ENCODE results near the gene LYZL1. TPM values are rescaled to one million over a fixed set of nuclear protein-coding genes. Genes with fewer than 3 reads are reported as not detected.
"Not testable (repeated sequence)": the region's sequence is repeated elsewhere in the genome, so short reads cannot be mapped to it uniquely, and the experiment has no call there.

Gene LYZL1
- total and polyA plus RNA-seq, 7 donors = not detected

- Histone ChIP-seq H3K4me3 (no peak overlapping the region), H3K36me3 (no peaks in the 10 kb centered on the region), H3K27ac (no peak overlapping the region), H3K4me1 (peaks cover 0 to 18% (median 5%) of the 10 kb centered on the region in 4 donors), H3K9me3 (no peaks in the 10 kb centered on the region), H3K27me3 (no peaks in the 10 kb centered on the region)
- DNase-seq = no peak
- TF ChIP-seq CTCF (IDR thresholded peaks at IDR 0.05) = no peak
- TF ChIP-seq POLR2AphosphoS5 (IDR thresholded peaks at IDR 0.05) = no peak
- no peak for TF ChIP-seq POLR2A (IDR thresholded peaks at IDR 0.05)
- TF ChIP-seq EP300 (IDR thresholded peaks at IDR 0.05) = no peak
- intact Hi-C loops (cut with DNase I) = no loop called here
- WGBS, 2 donors = 77 to 86% methylated on average over 8 of the region's 8 CpGs
These were observed 27.6 kb downstream of the LYZL1 start for GRCh38 chr10:29316308-29317026.

GRCh38 chr10:29317027-29317420 lies 28.2 kb downstream of the LYZL1 start:
- intact Hi-C loops (cut with DNase I) = no loop called here
- DNase-seq = no peak
- H3K36me3 ChIP-seq = no peaks in the 10 kb centered on the region
- no peaks in the 10 kb centered on the region for H3K27me3 ChIP-seq
- no peak for TF ChIP-seq POLR2A (IDR thresholded peaks at IDR 0.05)
- TF ChIP-seq POLR2AphosphoS5 (IDR thresholded peaks at IDR 0.05) = no peak
- no peak for TF ChIP-seq CTCF (IDR thresholded peaks at IDR 0.05)
- no peak for TF ChIP-seq EP300 (IDR thresholded peaks at IDR 0.05)
- peaks cover 0 to 21% (median 8%) of the 10 kb centered on the region in 4 donors for H3K4me1 ChIP-seq
- 89 to 91% methylated on average over 2 of the region's 2 CpGs for WGBS, 2 donors
- no peaks in the 10 kb centered on the region for H3K9me3 ChIP-seq
- no peak overlapping the region for H3K4me3 ChIP-seq
- H3K27ac ChIP-seq = no peak overlapping the region

GRCh38 chr10:29317423-29318021 lies 28.7 kb downstream of the LYZL1 start:
- TF ChIP-seq EP300 (IDR thresholded peaks at IDR 0.05) = no peak
- intact Hi-C loops (cut with DNase I) = no loop called here
- no peak for DNase-seq
- Histone ChIP-seq H3K9me3 (no peaks in the 10 kb centered on the region), H3K36me3 (no peaks in the 10 kb centered on the region), H3K27ac (no peak overlapping the region), H3K4me1 (peaks cover 0 to 26% (median 13%) of the 10 kb centered on the region in 4 donors), H3K4me3 (no peak overlapping the region), H3K27me3 (no peaks in the 10 kb centered on the region)
- 61 to 87% methylated on average over 5 of the region's 5 CpGs for WGBS, 2 donors

GRCh38 chr10:29318141-29319071 lies 29.5 kb downstream of the LYZL1 start:
- H3K27ac ChIP-seq = peak overlapping the region in 1 of 4 donors; percentile 41
- intact Hi-C loops (cut with DNase I); H3K9me3 ChIP-seq; H3K36me3 ChIP-seq; H3K27me3 ChIP-seq; DNase-seq; H3K4me3 ChIP-seq: not testable (repeated sequence)
- WGBS, 2 donors = 13 to 20% methylated on average over 22 of the region's 22 CpGs
- peaks cover 0 to 34% (median 21%) of the 10 kb centered on the region in 4 donors for H3K4me1 ChIP-seq

- no peaks in the 10 kb centered on the region for H3K27me3 ChIP-seq
- TF ChIP-seq EP300 (IDR thresholded peaks at IDR 0.05) (no peak), POLR2A (IDR thresholded peaks at IDR 0.05) (no peak), POLR2AphosphoS5 (IDR thresholded peaks at IDR 0.05) (no peak), CTCF (IDR thresholded peaks at IDR 0.05) (no peak)
- intact Hi-C loops (cut with DNase I) = no loop called here
- H3K4me1 ChIP-seq = peaks cover 0 to 43% (median 26%) of the 10 kb centered on the region in 4 donors
- no peaks in the 10 kb centered on the region for H3K9me3 ChIP-seq
- no peaks in the 10 kb centered on the region for H3K36me3 ChIP-seq
- DNase-seq = no peak
- H3K4me3 ChIP-seq = no peak overlapping the region
- WGBS, 2 donors = 77 to 86% methylated on average over 13 of the region's 13 CpGs
- H3K27ac ChIP-seq = peak overlapping the region in 1 of 4 donors; percentile 41
These were observed 30.4 kb downstream of the LYZL1 start for GRCh38 chr10:29319205-29319781.

- intact Hi-C loops (cut with DNase I); H3K27me3 ChIP-seq; DNase-seq; H3K9me3 ChIP-seq; H3K4me3 ChIP-seq; H3K36me3 ChIP-seq; H3K27ac ChIP-seq: not testable (repeated sequence)
- 60 to 80% methylated on average over 5 of the region's 5 CpGs for WGBS, 2 donors
- H3K4me1 ChIP-seq = peaks cover 0 to 45% (median 27%) of the 10 kb centered on the region in 4 donors
These were observed 31.8 kb downstream of the LYZL1 start for GRCh38 chr10:29320680-29321121.
